Loucy (cell line): Measurements from ENCODE around the gene CPA4.

Experiments used
- H2AFZ ChIP-seq: fragments of 200-600 bp; sonication (generic); 2 replicates; pipeline ENCODE4 v1.6.0; 2016; ENCODE audit warnings: antibody characterized with exemption, mild to moderate bottlenecking, low read length, moderate library complexity
- H3F3A ChIP-seq: fragments of 200-600 bp; 2 replicates; pipeline ENCODE4 v1.6.0; 2016; ENCODE audit warnings: antibody characterized with exemption, low read depth, mild to moderate bottlenecking
- H3K27me3 ChIP-seq: fragments of 200-600 bp; sonication (generic); 2 replicates; pipeline ENCODE4 v1.6.1; 2014; ENCODE audit warnings: low read length, mild to moderate bottlenecking; ENCODE audit not compliant: insufficient read depth, poor library complexity, severe bottlenecking
- H3K36me3 ChIP-seq: fragments of 200-600 bp; sonication (generic); 2 replicates; pipeline ENCODE4 v1.6.1; 2016; ENCODE audit warnings: low read length; ENCODE audit not compliant: insufficient read depth
- H3K4me1 ChIP-seq: fragments of 200-600 bp; sonication (generic); 2 replicates; pipeline ENCODE4 v1.5.1; 2014; ENCODE audit warnings: low read length, mild to moderate bottlenecking; ENCODE audit not compliant: insufficient read depth, poor library complexity, severe bottlenecking
- H3K4me2 ChIP-seq: fragments of 200-600 bp; sonication (generic); 2 replicates; pipeline ENCODE4 v1.6.0; 2014; ENCODE audit warnings: antibody characterized with exemption, low read length, low read depth, mild to moderate bottlenecking; ENCODE audit not compliant: poor library complexity, severe bottlenecking
- H3K4me3 ChIP-seq: fragments of 200-600 bp; sonication (generic); 2 replicates; pipeline ENCODE4 v1.5.1; 2014; ENCODE audit warnings: low read length, mild to moderate bottlenecking, mixed read lengths; ENCODE audit not compliant: poor library complexity, severe bottlenecking
- H3K79me2 ChIP-seq: fragments of 200-600 bp; sonication (generic); 2 replicates; pipeline ENCODE4 v1.6.1; 2014; ENCODE audit warnings: low read length; ENCODE audit not compliant: insufficient read depth
- H3K9ac ChIP-seq: fragments of 200-600 bp; sonication (generic); 2 replicates; pipeline ENCODE4 v1.6.0; 2014; ENCODE audit warnings: mild to moderate bottlenecking, low read depth, low read length, moderate library complexity; ENCODE audit not compliant: poor library complexity, severe bottlenecking
- H3K9me2 ChIP-seq: fragments of 200-600 bp; sonication (generic); replicated peaks from 2 replicates; pipeline ENCODE4 v1.6.1; 2016; ENCODE audit warnings: low read depth, low read length, mixed read lengths
- H3K9me3 ChIP-seq: fragments of 200-600 bp; sonication (generic); 2 replicates; pipeline ENCODE4 v1.6.1; 2014; ENCODE audit warnings: mild to moderate bottlenecking, antibody characterized with exemption, low read length, low read depth; ENCODE audit not compliant: insufficient read depth
- H4K20me1 ChIP-seq: fragments of 200-600 bp; sonication (generic); 2 replicates; pipeline ENCODE4 v1.6.0; 2014; ENCODE audit warnings: antibody characterized with exemption, low read length, mild to moderate bottlenecking; ENCODE audit not compliant: insufficient read depth, poor library complexity, severe bottlenecking
- EZH2phosphoT487 ChIP-seq: fragments of 200-600 bp; IDR thresholded peaks from 2 replicates; pipeline ENCODE4 v1.6.1; 2018; ENCODE audit warnings: antibody characterized with exemption, mild to moderate bottlenecking, moderate library complexity, borderline replicate concordance
- TF ChIP-seq, protein P1 (sequence below): fragments of 200-600 bp; sonication (generic); conservative IDR thresholded peaks from 2 replicates; pipeline ENCODE4 v1.5.1; 2014; ENCODE audit warnings: mild to moderate bottlenecking, antibody characterized with exemption, low read length

Gene CPA4

DNA sequence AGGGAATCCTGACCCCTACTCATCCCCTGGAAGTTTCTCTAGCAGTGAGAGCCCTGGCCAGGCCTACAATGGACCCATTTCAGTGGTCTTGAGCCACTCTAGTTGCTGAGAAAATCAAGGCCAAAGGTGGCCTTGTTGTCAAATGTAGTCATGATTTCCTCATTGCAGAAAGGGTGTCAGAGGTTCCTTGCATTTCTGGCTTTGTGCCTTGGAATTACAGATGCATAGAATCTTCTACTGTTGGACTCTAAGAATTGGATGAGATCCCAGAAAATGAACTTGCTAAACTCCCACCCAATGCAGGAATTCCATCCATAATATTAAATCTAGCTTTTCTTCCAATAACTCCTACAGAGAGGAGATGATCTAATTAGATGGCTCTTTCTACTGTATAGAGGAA is 14.1 kb upstream of the CPA4 start:
- H2AFZ ChIP-seq = no peak overlapping the region
- H3K9ac ChIP-seq = no peak overlapping the region
- no peaks in the 10 kb centered on the region for H3K9me3 ChIP-seq
- H3F3A ChIP-seq = no peaks in the 10 kb centered on the region
- H3K36me3 ChIP-seq = no peaks in the 10 kb centered on the region
- no peak overlapping the region for H3K4me2 ChIP-seq
- H3K27me3 ChIP-seq = no peaks in the 10 kb centered on the region
- peaks cover 8% of the 10 kb centered on the region for H3K4me1 ChIP-seq
- no peaks in the 10 kb centered on the region for H4K20me1 ChIP-seq
- no peak for TF ChIP-seq EZH2phosphoT487
- TF ChIP-seq, protein P1, sequence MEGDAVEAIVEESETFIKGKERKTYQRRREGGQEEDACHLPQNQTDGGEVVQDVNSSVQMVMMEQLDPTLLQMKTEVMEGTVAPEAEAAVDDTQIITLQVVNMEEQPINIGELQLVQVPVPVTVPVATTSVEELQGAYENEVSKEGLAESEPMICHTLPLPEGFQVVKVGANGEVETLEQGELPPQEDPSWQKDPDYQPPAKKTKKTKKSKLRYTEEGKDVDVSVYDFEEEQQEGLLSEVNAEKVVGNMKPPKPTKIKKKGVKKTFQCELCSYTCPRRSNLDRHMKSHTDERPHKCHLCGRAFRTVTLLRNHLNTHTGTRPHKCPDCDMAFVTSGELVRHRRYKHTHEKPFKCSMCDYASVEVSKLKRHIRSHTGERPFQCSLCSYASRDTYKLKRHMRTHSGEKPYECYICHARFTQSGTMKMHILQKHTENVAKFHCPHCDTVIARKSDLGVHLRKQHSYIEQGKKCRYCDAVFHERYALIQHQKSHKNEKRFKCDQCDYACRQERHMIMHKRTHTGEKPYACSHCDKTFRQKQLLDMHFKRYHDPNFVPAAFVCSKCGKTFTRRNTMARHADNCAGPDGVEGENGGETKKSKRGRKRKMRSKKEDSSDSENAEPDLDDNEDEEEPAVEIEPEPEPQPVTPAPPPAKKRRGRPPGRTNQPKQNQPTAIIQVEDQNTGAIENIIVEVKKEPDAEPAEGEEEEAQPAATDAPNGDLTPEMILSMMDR = no peak
- H3K79me2 ChIP-seq = no peaks in the 10 kb centered on the region
- no peak overlapping the region for H3K4me3 ChIP-seq
- H3K9me2 ChIP-seq = no peaks in the 10 kb centered on the region

DNA sequence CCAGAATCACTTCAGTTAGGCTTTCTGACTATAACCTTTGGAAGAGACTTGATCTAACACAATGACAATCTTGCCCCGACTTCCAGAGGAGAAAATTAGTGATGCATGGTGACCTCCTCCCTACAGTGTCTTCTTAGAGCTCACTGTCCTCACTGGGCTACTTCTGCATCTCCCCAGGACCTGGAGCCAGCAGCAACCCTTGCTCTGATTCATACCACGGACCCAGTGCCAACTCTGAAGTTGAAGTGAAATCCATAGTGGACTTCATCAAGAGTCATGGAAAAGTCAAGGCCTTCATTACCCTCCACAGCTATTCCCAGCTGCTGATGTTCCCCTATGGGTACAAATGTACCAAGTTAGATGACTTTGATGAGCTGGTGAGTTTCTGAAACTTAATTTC is 13.7 kb upstream of the CPA4 start:
- Histone ChIP-seq H2AFZ (no peak overlapping the region), H3K36me3 (no peaks in the 10 kb centered on the region), H4K20me1 (no peaks in the 10 kb centered on the region), H3K9ac (no peak overlapping the region), H3K27me3 (no peaks in the 10 kb centered on the region), H3K9me3 (no peaks in the 10 kb centered on the region), H3F3A (no peaks in the 10 kb centered on the region), H3K9me2 (no peaks in the 10 kb centered on the region), H3K4me2 (no peak overlapping the region), H3K4me1 (peaks cover 4% of the 10 kb centered on the region), H3K79me2 (no peaks in the 10 kb centered on the region), H3K4me3 (no peak overlapping the region)
- TF ChIP-seq, protein P1 = no peak
- no peak for TF ChIP-seq EZH2phosphoT487

DNA sequence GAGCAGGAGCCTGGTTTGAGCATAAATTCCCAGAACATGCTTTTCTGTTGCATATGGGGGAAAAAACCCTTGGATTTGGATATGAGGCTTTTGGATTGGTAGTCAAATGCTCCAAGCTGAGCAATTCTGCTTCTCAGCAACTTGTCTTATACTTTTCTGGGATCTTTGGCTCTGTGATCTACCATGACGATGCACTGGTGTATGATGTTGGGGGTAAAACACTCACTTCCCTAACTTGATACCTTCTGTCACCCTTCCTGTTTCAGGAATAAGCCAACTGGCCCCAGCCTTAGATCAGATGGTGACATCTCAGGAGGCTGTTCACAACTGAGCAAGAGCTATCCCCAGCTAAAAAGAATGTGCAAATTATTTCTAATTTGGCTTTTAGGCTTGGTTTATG is 13.1 kb upstream of the CPA4 start:
- H3K79me2 ChIP-seq = no peaks in the 10 kb centered on the region
- H3K9me2 ChIP-seq = no peaks in the 10 kb centered on the region
- H3K4me3 ChIP-seq = no peak overlapping the region
- no peaks in the 10 kb centered on the region for H3K27me3 ChIP-seq
- H3K9me3 ChIP-seq = no peaks in the 10 kb centered on the region
- no peak overlapping the region for H3K9ac ChIP-seq
- H4K20me1 ChIP-seq = no peaks in the 10 kb centered on the region
- peaks cover 3% of the 10 kb centered on the region for H3K4me1 ChIP-seq
- H3F3A ChIP-seq = no peaks in the 10 kb centered on the region
- no peaks in the 10 kb centered on the region for H3K36me3 ChIP-seq
- H2AFZ ChIP-seq = no peak overlapping the region
- no peak overlapping the region for H3K4me2 ChIP-seq
- TF ChIP-seq, protein P1 = no peak
- TF ChIP-seq EZH2phosphoT487 = no peak
